Right ventricle myocardium inferior (tissue), 1 donor: Measurements from ENCODE around the gene DDX1. TPM values are rescaled to one million over a fixed set of nuclear protein-coding genes. Genes with fewer than 3 reads are reported as not detected.
A peak's percentile ranks its signal among the peaks of the same experiment; 100 is the strongest.

Experiments
- ATAC-seq: fragments of 200-7000 bp; cut with Tn5 transposase; one replicate; pipeline ENCODE4 v1.9.1; 2020; ENCODE audit warnings: mild to moderate bottlenecking, moderate library complexity
- DNase-seq: peaks from one replicate; pipeline ENCODE4 v3.0.0; 2021; ENCODE audit errors: missing footprints
- intact Hi-C: fragments of 100-400 bp; cut with DNase I; formaldehyde crosslinking; loops from one replicate; pipeline ENCODE4 v1.11.0; 2022
- total RNA-seq: library from RNA; stranded (reverse); fragmentation: NEBNext Ultra II Directional; extraction: Animal tissue kit (Norgen Biotek cat#: 25700); gene quantifications from one replicate; pipeline ENCODE4 v1.2.1, GENCODE V29; 2021
- donor health status: DM: no; HTN: yes; CAD: no; lungs with severe emphysema.

Gene DDX1
- total RNA-seq, 1 donor from 2014 or later, result 142 TPM

DNA sequence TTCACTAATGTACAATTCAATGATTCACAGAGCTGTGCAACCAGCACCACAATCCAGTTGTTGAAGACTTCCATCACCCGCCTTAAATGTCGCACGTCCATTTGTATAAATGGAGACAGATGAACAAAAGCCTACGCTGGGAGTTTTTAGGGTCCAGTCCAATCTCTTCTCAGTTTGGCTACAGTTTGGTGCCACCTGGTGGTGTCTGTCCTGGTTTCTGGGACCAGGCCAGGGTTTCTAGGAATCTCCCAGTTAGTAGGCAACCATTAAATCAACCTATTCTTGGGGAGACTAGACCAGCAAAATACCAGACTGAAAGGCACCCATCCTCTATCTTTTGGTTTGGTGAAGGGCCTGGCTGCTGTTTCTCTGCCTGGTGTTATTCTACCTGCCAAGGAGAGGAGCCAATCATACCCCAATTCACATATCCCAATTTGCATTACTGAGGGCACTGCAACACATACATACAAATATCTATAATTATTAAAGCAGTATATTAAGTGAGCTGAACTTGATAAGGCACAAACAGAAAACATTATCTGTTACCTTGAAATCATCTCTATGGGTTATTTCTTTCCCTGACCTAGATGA, 3.2 kb upstream of the DDX1 start:
- ATAC-seq, result no peak
- no peak for DNase-seq
- intact Hi-C loops, result no loop called here

- DNase-seq (no peak), ATAC-seq (no peak)
- intact Hi-C loops, result loop anchor here (5.0 kb wide), 1 partner anchor 54 kb away; no protein-coding TSS in a partner anchor
Observed at GRCh38 chr2:15591373-15591691, 336 bp upstream of the DDX1 start.

- intact Hi-C loops, result loop anchor here (5.0 kb wide), 1 partner anchor 56 kb away; no protein-coding TSS in a partner anchor
- ATAC-seq (no peak), DNase-seq (no peak)
Observed at GRCh38 chr2:15593327-15593705, 1.6 kb downstream of the DDX1 start.

- ATAC-seq, result peak; percentile 32
- DNase-seq, result no peak
- intact Hi-C loops, result loop anchor here (5.0 kb wide), 1 partner anchor 57 kb away; no protein-coding TSS in a partner anchor
Observed at GRCh38 chr2:15594291-15595256, 2.9 kb downstream of the DDX1 start.

DNA sequence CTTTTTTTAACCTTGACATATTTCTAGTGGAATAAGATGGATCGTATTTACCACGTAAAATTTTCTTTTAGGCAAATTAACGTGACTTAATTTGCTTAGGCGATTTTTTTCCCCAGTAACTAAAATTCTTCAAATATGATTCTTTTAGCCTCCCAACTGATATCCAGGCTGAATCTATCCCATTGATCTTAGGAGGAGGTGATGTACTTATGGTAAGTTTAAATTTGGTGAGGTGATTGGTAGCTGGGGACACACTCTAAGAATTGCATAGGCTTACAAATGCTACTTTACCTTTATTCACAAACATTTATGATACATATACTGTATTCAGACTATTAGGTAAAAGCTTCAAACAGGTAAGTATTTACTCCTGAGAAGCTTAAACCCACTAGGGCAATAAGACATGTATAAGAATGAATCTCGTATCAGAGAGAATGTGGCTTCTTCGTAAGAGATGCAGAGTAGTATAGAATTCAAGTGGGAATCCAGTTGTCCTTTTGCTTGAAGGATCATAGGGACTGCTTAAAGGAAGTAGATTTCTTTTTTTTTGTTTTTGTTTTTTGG, 3.8 kb downstream of the DDX1 start:
- intact Hi-C loops, result no loop called here
- DNase-seq, result no peak
- no peak for ATAC-seq

- intact Hi-C loops, result no loop called here
- ATAC-seq (no peak), DNase-seq (no peak)
Observed at GRCh38 chr2:15595936-15596335, 4.3 kb downstream of the DDX1 start.

GRCh38 chr2:15596350-15596749, 4.7 kb downstream of the DDX1 start:
- intact Hi-C loops, result no loop called here
- DNase-seq (no peak), ATAC-seq (no peak)

DNA sequence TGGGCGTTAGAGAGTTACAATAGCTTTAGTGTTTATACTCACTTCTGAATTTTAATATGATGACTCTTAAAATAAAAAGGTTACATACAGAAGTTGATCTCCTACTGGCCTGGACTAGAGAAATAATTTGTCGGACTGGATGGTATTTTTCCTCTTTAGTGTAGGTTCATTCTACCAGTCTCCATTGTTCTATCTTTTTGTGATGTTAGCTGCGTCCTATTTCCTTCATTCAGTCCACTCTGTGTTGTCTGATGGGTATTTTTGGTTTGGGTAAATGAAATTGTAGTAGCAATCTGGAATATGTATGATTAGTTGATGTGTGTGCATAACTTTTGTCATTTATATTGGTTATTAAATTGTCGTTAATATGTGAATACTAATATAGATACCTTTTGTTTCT, 5.3 kb downstream of the DDX1 start:
- no peak for DNase-seq

DNA sequence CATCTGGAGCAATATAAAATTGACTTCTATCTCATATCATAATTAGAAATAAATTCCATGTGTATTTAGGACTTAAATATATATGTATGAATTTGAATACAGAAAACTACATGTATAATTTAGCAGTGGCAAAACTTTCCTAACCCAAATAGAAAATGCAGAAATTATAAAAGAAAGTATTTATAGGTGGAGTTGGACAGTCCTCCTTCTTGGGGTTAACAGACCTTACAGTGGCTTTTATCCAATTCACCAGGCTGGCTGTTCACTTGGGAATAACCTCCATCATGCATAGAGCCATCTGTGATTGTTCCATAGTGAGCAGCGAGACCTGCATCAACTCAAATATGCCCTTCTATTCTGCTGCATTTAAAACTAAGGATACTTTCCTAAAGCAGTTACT, 8.3 kb downstream of the DDX1 start:
- no peak for DNase-seq

More for the DNA sequence above, 5.3 kb downstream of the DDX1 start:
- no peak for ATAC-seq
- intact Hi-C loops, result no loop called here

DNA sequence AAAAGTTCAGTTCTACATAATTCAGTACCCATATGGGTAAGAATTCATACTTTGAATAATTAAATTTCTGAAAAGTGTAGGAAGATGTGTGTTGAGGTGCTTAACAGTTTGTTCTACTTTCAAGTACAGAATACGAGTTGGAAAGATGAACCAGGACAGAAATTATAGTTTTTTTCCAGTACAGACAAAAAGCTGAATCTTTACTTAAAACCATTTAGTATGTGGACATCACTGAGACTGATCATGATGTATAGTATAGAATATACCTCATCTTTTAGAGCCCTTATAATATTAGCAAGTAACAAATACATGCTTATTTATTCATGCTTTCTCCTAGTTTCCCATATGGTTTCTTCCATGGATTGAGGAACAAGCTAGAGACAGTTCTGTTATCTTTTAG, 10.0 kb downstream of the DDX1 start:
- intact Hi-C loops, result no loop called here
- DNase-seq, result no peak
- no peak for ATAC-seq

More for the DNA sequence above, 8.3 kb downstream of the DDX1 start:
- intact Hi-C loops, result no loop called here
- ATAC-seq, result no peak

- intact Hi-C loops, result no loop called here
- ATAC-seq, result no peak
- no peak for DNase-seq
Observed at GRCh38 chr2:15602393-15602792, 10.7 kb downstream of the DDX1 start.

GRCh38 chr2:15603044-15603765, 11.5 kb downstream of the DDX1 start:
- intact Hi-C loops, result no loop called here
- no peak for DNase-seq
- no peak for ATAC-seq

DNA sequence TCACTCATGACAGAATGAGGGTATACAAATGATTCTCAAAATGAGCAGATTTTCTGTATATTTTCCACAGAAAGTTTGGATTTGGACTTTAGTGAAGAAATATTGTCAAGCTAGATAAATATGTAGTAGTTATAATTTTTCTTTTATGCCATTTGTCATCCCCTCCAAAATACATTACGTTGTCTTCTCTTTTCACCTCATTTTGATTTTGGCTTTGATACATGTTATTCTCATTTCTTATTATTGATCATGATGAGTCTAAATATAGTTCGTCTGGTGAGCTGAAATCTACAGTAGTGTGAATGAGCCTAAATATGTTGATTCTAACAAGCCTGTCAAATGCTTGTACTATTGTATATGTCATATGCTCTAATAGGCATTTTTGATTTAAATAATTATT, 12.3 kb downstream of the DDX1 start:
- intact Hi-C loops, result no loop called here
- DNase-seq (no peak), ATAC-seq (no peak)

DNA sequence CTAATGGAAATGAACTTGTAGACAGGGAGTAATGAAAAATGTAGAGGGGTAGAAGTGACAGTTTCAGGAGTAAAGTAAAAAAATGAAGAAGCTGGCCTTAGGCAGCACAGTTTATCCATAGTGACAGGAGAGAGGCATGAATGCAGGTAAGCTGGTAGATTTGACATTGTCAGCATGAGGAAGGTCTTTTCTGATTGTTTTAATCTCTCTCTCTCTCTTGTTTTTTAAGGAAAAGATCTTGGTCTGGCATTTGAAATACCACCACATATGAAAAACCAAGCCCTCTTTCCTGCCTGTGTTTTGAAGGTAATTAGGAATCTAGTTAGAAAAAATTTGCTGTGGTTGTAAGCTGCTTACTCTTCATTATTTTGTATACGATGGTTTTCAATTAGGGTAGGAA, 14.1 kb downstream of the DDX1 start:
- no peak for ATAC-seq
- no peak for DNase-seq
- intact Hi-C loops, result no loop called here

GRCh38 chr2:15606481-15607441, 15.1 kb downstream of the DDX1 start:
- intact Hi-C loops, result no loop called here
- DNase-seq (no peak), ATAC-seq (no peak)

GRCh38 chr2:15607709-15608391, 16.2 kb downstream of the DDX1 start:
- ATAC-seq, result no peak
- intact Hi-C loops, result no loop called here
- DNase-seq, result no peak

DNA sequence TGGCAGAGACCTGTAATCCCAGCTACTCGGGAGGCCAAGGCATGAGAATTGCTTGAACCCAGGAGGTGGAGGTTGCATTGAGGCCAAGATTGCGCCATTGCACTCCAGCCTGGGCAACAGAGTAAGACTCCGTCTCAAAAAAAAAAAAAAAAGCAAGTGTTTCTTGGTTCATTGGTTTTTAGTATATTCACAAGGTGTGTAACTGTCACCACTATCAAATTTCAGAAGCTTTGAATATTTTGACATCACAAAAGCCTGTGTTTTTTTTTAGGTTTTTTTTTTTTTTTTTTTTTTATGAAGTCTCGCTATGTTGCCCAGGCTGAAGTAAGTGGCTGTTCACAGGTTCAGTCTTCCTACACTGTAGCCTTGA, 16.7 kb downstream of the DDX1 start:
- intact Hi-C loops, result no loop called here
- no peak for DNase-seq
- ATAC-seq, result no peak
